Measurements from ENCODE around the gene PIGP. TPM values are rescaled to one million over a fixed set of nuclear protein-coding genes. Genes with fewer than 3 reads are reported as not detected.

PIGP gene
- polyA plus RNA-seq, 3 donors: 8.8 to 17.6 (median 10.6) TPM

- 67% methylated on average over 6 of the region's 6 CpGs for WGBS (ENCODE audit: insufficient coverage)
- H3K27me3 ChIP-seq (ENCODE audit: control insufficient read depth in 2 of 2, insufficient read depth in 2 of 2, low read length in 2 of 2): no peaks in the 10 kb centered on the region
- no peak for DNase-seq
- Mint-ChIP-seq H3K36me3 (no peaks in the 10 kb centered on the region), H3K4me1 (peaks cover 10% of the 10 kb centered on the region), H3K27ac (no peak overlapping the region), H3K27me3 (ENCODE audit: low read depth in 3 of 3) (peaks cover 0 to 8% (median 5%) of the 10 kb centered on the region in 3 donors), H3K4me3 (no peak overlapping the region), H3K9me3 (no peaks in the 10 kb centered on the region)
- no peak overlapping the region for H3K27ac ChIP-seq (ENCODE audit: low read depth in 1 of 2, low read length in 2 of 2)
- no peak for TF ChIP-seq CTCF (IDR thresholded peaks at IDR 0.05)
- no peaks in the 10 kb centered on the region for H3K9me3 ChIP-seq (replicated peaks in 1 of 2; ENCODE audit: control insufficient read depth in 1 of 2, insufficient read depth in 1 of 2, low read length in 2 of 2)
- no peaks in the 10 kb centered on the region for H4K20me1 ChIP-seq (ENCODE audit: insufficient read depth, low read length)
- no peaks in the 10 kb centered on the region for H3K79me2 ChIP-seq (ENCODE audit: insufficient read depth, low read length)
- intact Hi-C loops (cut with micrococcal nuclease): no loop called here
- no peak overlapping the region for H3K4me2 ChIP-seq (replicated peaks; ENCODE audit: extremely low read depth, low read length, poor library complexity, severe bottlenecking)
- H3K4me3 ChIP-seq (replicated peaks in 1 of 3; ENCODE audit: low read depth in 2 of 3, low read length in 3 of 3): no peak overlapping the region
- H3K36me3 ChIP-seq (replicated peaks in 1 of 2; ENCODE audit: control insufficient read depth in 1 of 2, insufficient read depth in 2 of 2, low read length in 2 of 2): no peaks in the 10 kb centered on the region
- no peak overlapping the region for H2AFZ ChIP-seq (ENCODE audit: insufficient read depth, low read depth, low read length, poor library complexity, severe bottlenecking)
- no peak overlapping the region for H3K9ac ChIP-seq (ENCODE audit: insufficient read depth, low read length, poor library complexity, severe bottlenecking)
- peaks cover 0 to 6% of the 10 kb centered on the region in 2 donors for H3K4me1 ChIP-seq (ENCODE audit: control insufficient read depth in 1 of 2, insufficient read depth in 2 of 2, low read length in 2 of 2)
Observed at GRCh38 chr21:37043818-37044217, 29.1 kb downstream of the PIGP start.

- H2AFZ ChIP-seq (ENCODE audit: insufficient read depth, low read depth, low read length, poor library complexity, severe bottlenecking): no peak overlapping the region
- H3K27ac ChIP-seq (ENCODE audit: low read depth in 1 of 2, low read length in 2 of 2): no peak overlapping the region
- H3K36me3 ChIP-seq (replicated peaks in 1 of 2; ENCODE audit: control insufficient read depth in 1 of 2, insufficient read depth in 2 of 2, low read length in 2 of 2): no peaks in the 10 kb centered on the region
- intact Hi-C loops (cut with micrococcal nuclease): no loop called here
- H3K4me3 ChIP-seq (replicated peaks in 1 of 3; ENCODE audit: low read depth in 2 of 3, low read length in 3 of 3): no peak overlapping the region
- H3K9me3 ChIP-seq (replicated peaks in 1 of 2; ENCODE audit: control insufficient read depth in 1 of 2, insufficient read depth in 1 of 2, low read length in 2 of 2): no peaks in the 10 kb centered on the region
- 100% methylated on average over 3 of the region's 4 CpGs for WGBS (ENCODE audit: insufficient coverage)
- H3K9me3 Mint-ChIP-seq: no peaks in the 10 kb centered on the region
- DNase-seq: no peak
- no peaks in the 10 kb centered on the region for H3K27me3 ChIP-seq (ENCODE audit: control insufficient read depth in 2 of 2, insufficient read depth in 2 of 2, low read length in 2 of 2)
- H3K9ac ChIP-seq (ENCODE audit: insufficient read depth, low read length, poor library complexity, severe bottlenecking): no peak overlapping the region
- H3K79me2 ChIP-seq (ENCODE audit: insufficient read depth, low read length): no peaks in the 10 kb centered on the region
- no peak for TF ChIP-seq CTCF (IDR thresholded peaks at IDR 0.05)
- peaks cover 0 to 6% of the 10 kb centered on the region in 2 donors for H3K4me1 ChIP-seq (ENCODE audit: control insufficient read depth in 1 of 2, insufficient read depth in 2 of 2, low read length in 2 of 2)
- H3K27ac Mint-ChIP-seq: no peak overlapping the region
- peaks cover 10% of the 10 kb centered on the region for H3K4me1 Mint-ChIP-seq
- no peak overlapping the region for H3K4me2 ChIP-seq (replicated peaks; ENCODE audit: extremely low read depth, low read length, poor library complexity, severe bottlenecking)
- H3K36me3 Mint-ChIP-seq: no peaks in the 10 kb centered on the region
- no peaks in the 10 kb centered on the region for H4K20me1 ChIP-seq (ENCODE audit: insufficient read depth, low read length)
- no peak overlapping the region for H3K4me3 Mint-ChIP-seq
- H3K27me3 Mint-ChIP-seq (ENCODE audit: low read depth in 3 of 3): peaks cover 0 to 5% (median 5%) of the 10 kb centered on the region in 3 donors
Observed at GRCh38 chr21:37041706-37042271, 31.1 kb downstream of the PIGP start.
